ENCODE measurements around the gene TMEM212.

GRCh38 chr3:171799501-171799900, 43.6 kb upstream of the TMEM212 start:
- TF ChIP-seq CTCF (IDR thresholded peaks at IDR 0.05; ENCODE audit: borderline replicate concordance, extremely low read depth, low read length, poor library complexity, severe bottlenecking) (no peak), EZH2 (IDR thresholded peaks at IDR 0.05; ENCODE audit: borderline replicate concordance, low read depth, low read length, severe bottlenecking) (no peak)
